ENCODE results near the gene CCZ1B.
"Not testable (repeated sequence)": the region's sequence is repeated elsewhere in the genome, so short reads cannot be mapped to it uniquely, and the experiment has no call there.

DNA sequence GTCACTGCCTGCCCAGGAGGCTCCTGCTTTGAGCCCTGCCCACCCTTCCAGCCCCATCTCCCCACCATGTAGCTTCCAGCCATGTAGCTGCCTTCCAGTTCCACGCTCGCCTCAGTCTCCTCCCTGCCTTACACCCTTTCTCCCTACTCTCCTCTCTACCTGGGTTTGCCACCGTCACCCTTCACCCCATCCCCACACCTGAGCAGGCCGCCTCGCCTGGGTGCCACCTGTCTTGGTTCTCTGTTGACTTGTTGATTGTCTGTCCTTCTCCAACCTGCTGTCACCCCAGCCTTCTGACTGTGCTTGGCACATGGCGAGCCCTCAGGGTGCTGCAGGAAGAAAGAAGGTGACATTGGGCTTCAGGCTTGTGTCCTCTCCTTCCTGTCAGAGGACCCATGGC is 75.9 kb downstream of the CCZ1B start:
- not testable (repeated sequence) for TF ChIP-seq POLR2A (IDR thresholded peaks at IDR 0.05); CTCF (IDR thresholded peaks at IDR 0.05); EP300 (IDR thresholded peaks at IDR 0.05; ENCODE audit: low read depth); POLR2AphosphoS5 (IDR thresholded peaks at IDR 0.05)

All from transverse colon (tissue), 4 donors.